Measurements from ENCODE around the gene MPLKIP. TPM values are rescaled to one million over a fixed set of nuclear protein-coding genes. Genes with fewer than 3 reads are reported as not detected.
"Not testable (repeated sequence)": the region's sequence is repeated elsewhere in the genome, so short reads cannot be mapped to it uniquely, and the experiment has no call there.

MPLKIP gene
- total RNA-seq, 2 experiments from 2014 or later = 14.3 to 14.9 TPM

DNA sequence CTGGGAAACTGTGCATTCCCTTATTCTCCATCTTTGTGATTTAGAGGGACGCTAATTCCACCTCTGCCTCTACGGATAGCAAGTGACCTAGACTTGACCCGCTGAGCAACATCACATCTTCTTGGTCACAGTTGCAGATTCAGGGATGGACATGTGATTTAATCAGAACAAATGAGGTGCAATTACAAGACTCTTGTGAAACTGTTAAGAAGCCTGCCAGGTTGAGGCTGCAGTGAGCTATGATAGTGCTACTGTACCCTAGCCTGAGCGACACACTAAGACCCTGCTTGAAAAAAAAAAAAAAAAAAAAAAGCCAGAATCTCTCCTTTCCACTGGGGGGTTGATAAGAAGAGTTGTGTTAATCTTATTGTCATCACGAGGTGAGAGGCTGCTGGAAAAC lies 14.4 kb downstream of the MPLKIP start:
- POLR2A ChIA-PET = interaction anchor here (1.6 kb wide), 1 partner anchor 14 kb away, joined by 6 read pairs; the partner anchor contains the start of gene MPLKIP

GRCh38 chr7:40118201-40118600 lies 16.2 kb downstream of the MPLKIP start:
- DNase-seq; H3K4me3 ChIP-seq (ENCODE audit: low read length); H3K27me3 ChIP-seq (ENCODE audit: control insufficient read depth in 1 of 2, insufficient read depth in 2 of 2, low read length in 2 of 2); H3K4me1 ChIP-seq (ENCODE audit: insufficient read depth, low read length); POLR2A ChIA-PET; H3K4me3 Mint-ChIP-seq; H3K9me3 ChIP-seq (ENCODE audit: control insufficient read depth in 1 of 2, insufficient read depth in 1 of 2, low read length in 2 of 2); intact Hi-C loops (cut with DNase I, micrococcal nuclease); ATAC-seq (ENCODE audit: poor library complexity); H3K4me1 Mint-ChIP-seq (ENCODE audit: low read depth); CTCF ChIA-PET; H3K27me3 Mint-ChIP-seq; H3K36me3 ChIP-seq (ENCODE audit: insufficient read depth, low read length); H3K27ac Mint-ChIP-seq; H3K9me3 Mint-ChIP-seq; H3K36me3 Mint-ChIP-seq (ENCODE audit: low read depth); H3K27ac ChIP-seq (ENCODE audit: low read depth in 1 of 2, low read length in 2 of 2): not testable (repeated sequence)

More for the DNA sequence above, 14.4 kb downstream of the MPLKIP start:
- intact Hi-C loops (cut with DNase I, micrococcal nuclease) = no loop called here
- Mint-ChIP-seq H3K9me3 (no peaks in the 10 kb centered on the region), H3K27me3 (no peaks in the 10 kb centered on the region), H3K4me1 (ENCODE audit: low read depth) (peaks cover 4% of the 10 kb centered on the region), H3K27ac (no peak overlapping the region), H3K4me3 (no peak overlapping the region), H3K36me3 (ENCODE audit: low read depth) (no peaks in the 10 kb centered on the region)
- H3K4me3 ChIP-seq (ENCODE audit: low read length) = no peak overlapping the region
- no peaks in the 10 kb centered on the region for H3K36me3 ChIP-seq (ENCODE audit: insufficient read depth, low read length)
- no peaks in the 10 kb centered on the region for H3K9me3 ChIP-seq (ENCODE audit: control insufficient read depth in 1 of 2, insufficient read depth in 1 of 2, low read length in 2 of 2)
- ATAC-seq (ENCODE audit: poor library complexity) (no peak), DNase-seq (no peak)
- no peaks in the 10 kb centered on the region for H3K4me1 ChIP-seq (ENCODE audit: insufficient read depth, low read length)
- CTCF ChIA-PET = no interaction called here
- no peak overlapping the region for H3K27ac ChIP-seq (ENCODE audit: low read depth in 1 of 2, low read length in 2 of 2)
- no peak for TF ChIP-seq CTCF (IDR thresholded peaks at IDR 0.05)
- H3K27me3 ChIP-seq (ENCODE audit: control insufficient read depth in 1 of 2, insufficient read depth in 2 of 2, low read length in 2 of 2) = no peaks in the 10 kb centered on the region

- H3K9me3 Mint-ChIP-seq; H3K9me3 ChIP-seq (ENCODE audit: control insufficient read depth in 1 of 2, insufficient read depth in 1 of 2, low read length in 2 of 2); H3K36me3 Mint-ChIP-seq (ENCODE audit: low read depth); DNase-seq; POLR2A ChIA-PET; CTCF ChIA-PET; H3K27ac Mint-ChIP-seq; H3K27ac ChIP-seq (ENCODE audit: low read depth in 1 of 2, low read length in 2 of 2); H3K36me3 ChIP-seq (ENCODE audit: insufficient read depth, low read length); H3K27me3 Mint-ChIP-seq; H3K4me3 ChIP-seq (ENCODE audit: low read length); intact Hi-C loops (cut with DNase I, micrococcal nuclease); H3K4me3 Mint-ChIP-seq; H3K27me3 ChIP-seq (ENCODE audit: control insufficient read depth in 1 of 2, insufficient read depth in 2 of 2, low read length in 2 of 2); H3K4me1 ChIP-seq (ENCODE audit: insufficient read depth, low read length); ATAC-seq (ENCODE audit: poor library complexity); H3K4me1 Mint-ChIP-seq (ENCODE audit: low read depth): not testable (repeated sequence)
Measured at GRCh38 chr7:40117199-40117598, 17.2 kb downstream of the MPLKIP start.

- no peak for ATAC-seq (ENCODE audit: poor library complexity)
- no peak overlapping the region for H3K4me3 Mint-ChIP-seq
- H3K9me3 Mint-ChIP-seq = no peaks in the 10 kb centered on the region
- ChIA-PET POLR2A (no interaction called here), CTCF (no interaction called here)
- intact Hi-C loops (cut with DNase I, micrococcal nuclease) = no loop called here
- Histone ChIP-seq H3K9me3 (ENCODE audit: control insufficient read depth in 1 of 2, insufficient read depth in 1 of 2, low read length in 2 of 2) (no peaks in the 10 kb centered on the region), H3K4me3 (ENCODE audit: low read length) (no peak overlapping the region), H3K36me3 (ENCODE audit: insufficient read depth, low read length) (no peaks in the 10 kb centered on the region), H3K27ac (ENCODE audit: low read depth in 1 of 2, low read length in 2 of 2) (no peak overlapping the region), H3K4me1 (ENCODE audit: insufficient read depth, low read length) (no peaks in the 10 kb centered on the region), H3K27me3 (ENCODE audit: control insufficient read depth in 1 of 2, insufficient read depth in 2 of 2, low read length in 2 of 2) (no peaks in the 10 kb centered on the region)
- no peaks in the 10 kb centered on the region for H3K4me1 Mint-ChIP-seq (ENCODE audit: low read depth)
- TF ChIP-seq CTCF (IDR thresholded peaks at IDR 0.05) = no peak
- H3K36me3 Mint-ChIP-seq (ENCODE audit: low read depth) = no peaks in the 10 kb centered on the region
- no peak overlapping the region for H3K27ac Mint-ChIP-seq
- H3K27me3 Mint-ChIP-seq = no peaks in the 10 kb centered on the region
- DNase-seq = no peak
Measured at GRCh38 chr7:40115936-40116335, 18.5 kb downstream of the MPLKIP start.
